NB4 (cell line): ENCODE data around the gene LEUTX.

Source experiments
- CTCF ChIP-seq: IDR thresholded peaks from one replicate; pipeline ENCODE4 v1.5.1; 2012; ENCODE audit warnings: low read depth, low read length
- POLR2A ChIP-seq: IDR thresholded peaks from 2 replicates; pipeline ENCODE4 v1.6.1; 2011; ENCODE audit warnings: mild to moderate bottlenecking; ENCODE audit not compliant: insufficient read length; ENCODE audit errors: extremely low read depth

DNA sequence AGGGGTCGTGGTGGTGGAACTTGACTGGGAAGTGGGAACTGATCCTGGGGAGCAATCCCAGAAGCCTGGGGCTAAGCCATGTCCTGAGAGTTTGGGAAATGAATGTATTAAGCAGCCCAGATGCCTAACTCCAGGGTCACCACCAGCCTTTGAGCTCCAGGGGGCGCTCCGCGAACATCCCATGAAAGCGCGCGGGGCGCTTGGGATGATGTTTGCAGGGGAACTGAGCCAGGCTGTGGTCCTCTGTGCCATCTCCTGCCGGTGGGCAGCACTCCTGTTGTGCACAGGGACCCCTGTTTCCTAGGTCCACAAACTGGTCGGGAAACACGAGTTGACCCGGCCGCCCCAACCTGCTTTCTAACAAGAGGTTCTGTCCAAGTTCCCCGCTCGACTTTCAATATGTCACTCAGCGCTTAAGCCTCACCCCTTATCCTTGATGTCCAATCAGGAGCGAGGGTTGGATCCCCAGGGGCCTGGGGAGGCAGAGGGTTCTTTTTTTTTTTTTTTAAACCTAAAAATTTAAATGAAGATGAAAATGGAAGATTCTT is 14.4 kb downstream of the LEUTX start:
- TF ChIP-seq CTCF (peak; percentile 80), POLR2A (no peak)
